Fibroblast of lung (primary cell): ENCODE data around the gene MSANTD3. TPM values are rescaled to one million over a fixed set of nuclear protein-coding genes. Genes with fewer than 3 reads are reported as not detected.

ENCODE experiments used
- DNase-seq, 2 donors: peaks; one replicate each; pipeline versions ENCODE4 v3.0.0 to v3.0.0-alpha.2; 2010; ENCODE audit warnings: low read depth in 2 of 2
- H2AFZ ChIP-seq: 2 replicates; pipeline ENCODE4 v1.5.1; 2012; ENCODE audit warnings: low read length, control low read depth, inconsistent platforms
- H3K27ac ChIP-seq: 2 replicates; pipeline ENCODE4 v1.5.1; 2011; ENCODE audit warnings: low read length, control low read depth; ENCODE audit not compliant: insufficient read depth
- H3K27me3 ChIP-seq: 2 replicates; pipeline ENCODE4 v1.5.1; 2011; ENCODE audit warnings: mild to moderate bottlenecking, low read length; ENCODE audit not compliant: control insufficient read depth, insufficient read depth
- H3K36me3 ChIP-seq: 2 replicates; pipeline ENCODE4 v1.5.1; 2011; ENCODE audit warnings: low read length; ENCODE audit not compliant: control insufficient read depth, insufficient read depth
- H3K4me1 ChIP-seq: 2 replicates; pipeline ENCODE4 v1.5.1; 2011; ENCODE audit warnings: low read length; ENCODE audit not compliant: control insufficient read depth, insufficient read depth; ENCODE audit errors: extremely low read depth
- H3K4me2 ChIP-seq: 2 replicates; pipeline ENCODE4 v1.5.1; 2011; ENCODE audit warnings: low read length, control low read depth; ENCODE audit not compliant: insufficient read depth; ENCODE audit errors: extremely low read depth
- H3K4me3 ChIP-seq, 4 experiments: fragments of 200-600 bp in 1 of 4; sonication (generic) in 1 of 4; replicated peaks in 1 of 4; 2 replicates each; pipeline ENCODE4 v1.5.1; 2011 to 2016; ENCODE audit warnings: low read length in 4 of 4, low read depth in 3 of 4, mild to moderate bottlenecking in 3 of 4, control low read depth in 2 of 4, inconsistent platforms in 1 of 4, mixed read lengths in 1 of 4; ENCODE audit not compliant: insufficient read depth in 1 of 4; ENCODE audit errors: control extremely low read depth in 1 of 4
- H3K79me2 ChIP-seq: 2 replicates; pipeline ENCODE4 v1.5.1; 2012; ENCODE audit warnings: mild to moderate bottlenecking, low read length, inconsistent platforms; ENCODE audit not compliant: control insufficient read depth, insufficient read depth
- H3K9ac ChIP-seq: 2 replicates; pipeline ENCODE4 v1.5.1; 2011; ENCODE audit warnings: mild to moderate bottlenecking, low read length, control low read depth; ENCODE audit not compliant: insufficient read depth
- H3K9me3 ChIP-seq: 2 replicates; pipeline ENCODE4 v1.5.1; 2012; ENCODE audit warnings: low read depth, low read length; ENCODE audit not compliant: control insufficient read depth, insufficient read depth
- H4K20me1 ChIP-seq: 2 replicates; pipeline ENCODE4 v1.5.1; 2011; ENCODE audit warnings: low read length; ENCODE audit not compliant: control insufficient read depth, insufficient read depth; ENCODE audit errors: extremely low read depth
- CTCF ChIP-seq, 2 donors: IDR thresholded peaks in 1 of 2; conservative IDR thresholded peaks in 1 of 2; 1 replicate in 1 of 2; 2 replicates in 1 of 2; pipeline ENCODE4 v1.5.1; 2011 to 2012; ENCODE audit warnings: low read length in 2 of 2, control low read depth in 1 of 2, inconsistent platforms in 1 of 2, low read depth in 1 of 2, mild to moderate bottlenecking in 1 of 2
- EZH2 ChIP-seq: IDR thresholded peaks from 2 replicates; pipeline ENCODE4 v1.5.1; 2012; ENCODE audit warnings: low read length, control low read depth, mild to moderate bottlenecking; ENCODE audit errors: missing control alignments
- polyA plus RNA-seq, 2 donors: library from polyadenylated mRNA; depleted of rRNA in 1 of 2; stranded (reverse) in 1 of 2; unstranded in 1 of 2; fragments of >200 nt; gene quantifications; 2 replicates each; pipeline ENCODE4 v1.2.1, GENCODE V29; 2011 to 2012; ENCODE audit warnings: missing spikeins in 1 of 2
- total RNA-seq: library from RNA; depleted of rRNA; stranded (reverse); fragments of >200 nt; gene quantifications from 2 replicates; pipeline ENCODE4 v1.2.1, GENCODE V29; 2014

MSANTD3 gene
- total and polyA plus RNA-seq, 2 donors (not counting 1 experiment from before 2014, with no cell fraction given) = 54.2 to 59.6 TPM

- H3K27ac ChIP-seq = no peak overlapping the region
- DNase-seq = no peak
- TF ChIP-seq EZH2 (no peak), CTCF (conservative IDR thresholded peaks at IDR 0.05 in 1 of 2, IDR thresholded peaks at IDR 0.05 in 1 of 2; ENCODE audit: low read depth in 1 of 2, low read length in 2 of 2) (no peak)
- no peaks in the 10 kb centered on the region for H3K79me2 ChIP-seq
- no peak overlapping the region for H3K4me3 ChIP-seq
- H2AFZ ChIP-seq = no peak overlapping the region
- H4K20me1 ChIP-seq = no peaks in the 10 kb centered on the region
- no peak overlapping the region for H3K4me2 ChIP-seq
- no peaks in the 10 kb centered on the region for H3K36me3 ChIP-seq
- H3K4me1 ChIP-seq = no peaks in the 10 kb centered on the region
- H3K9me3 ChIP-seq = no peaks in the 10 kb centered on the region
- H3K9ac ChIP-seq = no peak overlapping the region
- H3K27me3 ChIP-seq = no peaks in the 10 kb centered on the region
Measured at GRCh38 chr9:100397529-100398266, 29.2 kb upstream of the MSANTD3 start.

- Histone ChIP-seq H3K4me3 (no peak overlapping the region), H3K4me1 (no peaks in the 10 kb centered on the region), H3K27me3 (no peaks in the 10 kb centered on the region), H3K9me3 (no peaks in the 10 kb centered on the region), H2AFZ (no peak overlapping the region), H3K4me2 (no peak overlapping the region), H3K27ac (no peak overlapping the region), H3K9ac (no peak overlapping the region), H4K20me1 (no peaks in the 10 kb centered on the region), H3K36me3 (no peaks in the 10 kb centered on the region), H3K79me2 (no peaks in the 10 kb centered on the region)
- DNase-seq = no peak
- TF ChIP-seq CTCF (conservative IDR thresholded peaks at IDR 0.05 in 1 of 2, IDR thresholded peaks at IDR 0.05 in 1 of 2; ENCODE audit: low read depth in 1 of 2, low read length in 2 of 2) (no peak), EZH2 (no peak)
Measured at GRCh38 chr9:100401042-100401441, 25.9 kb upstream of the MSANTD3 start.

DNA sequence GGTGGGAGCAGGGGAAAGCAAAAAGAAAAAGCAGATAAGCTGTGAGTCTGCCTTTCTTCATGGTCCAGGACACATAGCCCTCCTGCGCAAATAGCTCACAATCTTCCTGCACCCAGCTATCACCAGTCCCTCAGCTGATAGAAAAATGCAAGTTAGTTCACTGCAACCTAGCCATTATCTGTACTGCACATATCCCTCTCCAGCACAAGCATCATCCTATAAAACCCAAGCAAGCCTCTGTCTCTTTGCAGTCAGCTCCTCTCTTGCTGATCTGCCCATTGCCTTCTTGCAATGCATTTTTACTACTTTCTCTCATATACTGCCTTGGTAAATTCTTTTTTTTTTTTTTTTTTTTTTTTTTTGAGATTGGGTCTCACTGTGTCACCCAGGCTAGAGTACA is 20.0 kb upstream of the MSANTD3 start:
- TF ChIP-seq CTCF (conservative IDR thresholded peaks at IDR 0.05 in 1 of 2, IDR thresholded peaks at IDR 0.05 in 1 of 2; ENCODE audit: low read depth in 1 of 2, low read length in 2 of 2) = no peak
- no peak for TF ChIP-seq EZH2
- H3K4me1 ChIP-seq = peaks cover 2% of the 10 kb centered on the region
- DNase-seq = no peak

More for the DNA sequence above, 20.0 kb upstream of the MSANTD3 start:
- Histone ChIP-seq H3K36me3 (no peaks in the 10 kb centered on the region), H3K9ac (no peak overlapping the region), H4K20me1 (no peaks in the 10 kb centered on the region), H3K79me2 (no peaks in the 10 kb centered on the region), H3K27me3 (no peaks in the 10 kb centered on the region), H3K27ac (no peak overlapping the region), H3K4me2 (no peak overlapping the region), H2AFZ (no peak overlapping the region), H3K9me3 (no peaks in the 10 kb centered on the region), H3K4me3 (no peak overlapping the region)
